ENCODE results near the gene VARS1.
"Not testable (repeated sequence)": the region's sequence is repeated elsewhere in the genome, so short reads cannot be mapped to it uniquely, and the experiment has no call there.

The VARS1 gene

DNA sequence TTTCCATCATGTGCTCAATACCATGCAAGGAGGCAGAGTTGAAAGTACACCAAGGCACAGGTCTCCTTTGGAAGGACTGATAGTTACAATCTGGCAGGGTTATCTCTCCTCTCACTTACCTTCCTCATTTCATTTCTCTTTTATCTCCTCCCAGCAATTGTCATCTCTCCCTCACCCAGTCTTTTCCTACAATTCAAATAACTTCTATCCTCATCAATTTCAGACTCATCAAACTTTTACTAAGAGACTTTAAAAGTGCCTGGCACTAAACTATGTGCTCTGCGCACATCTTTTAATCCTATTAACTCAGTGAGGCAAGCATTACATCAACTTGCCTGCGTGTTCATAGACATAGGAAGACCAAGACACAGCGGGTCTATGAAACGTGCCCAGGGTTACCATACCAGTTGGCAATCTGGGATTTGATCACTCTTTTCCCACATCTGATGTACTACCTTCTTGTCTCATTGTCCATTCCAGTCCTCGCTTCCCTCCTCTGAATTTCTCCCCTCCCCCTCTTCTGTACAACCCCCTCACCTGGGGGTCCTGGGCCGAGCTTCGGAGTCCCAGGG is 1.2 kb downstream of the VARS1 start:
- H3K27me3 Mint-ChIP-seq, result no peaks in the 10 kb centered on the region
- intact Hi-C loops (cut with micrococcal nuclease), result loop anchor here (2.0 to 5.0 kb wide), 2 partner anchors 20 to 38 kb away; partner anchors contain the start of genes HSPA1A and HSPA1L
- peaks cover 51% of the 10 kb centered on the region for H3K4me1 Mint-ChIP-seq (ENCODE audit: low read depth)
- no peaks in the 10 kb centered on the region for H3K9me3 Mint-ChIP-seq
- H3K27ac Mint-ChIP-seq, result peak overlapping the region; percentile 96
- peaks cover 76% of the 10 kb centered on the region for H3K36me3 Mint-ChIP-seq (ENCODE audit: low read depth)
- H3K4me3 Mint-ChIP-seq, result peak overlapping the region; percentile 95

- not testable (repeated sequence) for H3K4me3 Mint-ChIP-seq, H3K9me3 Mint-ChIP-seq, H3K27me3 Mint-ChIP-seq
- H3K4me1 Mint-ChIP-seq (ENCODE audit: low read depth), result peaks cover 56% of the 10 kb centered on the region
- peaks cover 77% of the 10 kb centered on the region for H3K36me3 Mint-ChIP-seq (ENCODE audit: low read depth)
- intact Hi-C loops (cut with micrococcal nuclease), result loop anchor here (2.0 to 5.0 kb wide), 2 partner anchors 21 to 38 kb away; partner anchors contain the start of genes HSPA1A and HSPA1L
- H3K27ac Mint-ChIP-seq, result peak overlapping the region; percentile 96
Observed at GRCh38 chr6:31793927-31794245, 1.7 kb downstream of the VARS1 start.

DNA sequence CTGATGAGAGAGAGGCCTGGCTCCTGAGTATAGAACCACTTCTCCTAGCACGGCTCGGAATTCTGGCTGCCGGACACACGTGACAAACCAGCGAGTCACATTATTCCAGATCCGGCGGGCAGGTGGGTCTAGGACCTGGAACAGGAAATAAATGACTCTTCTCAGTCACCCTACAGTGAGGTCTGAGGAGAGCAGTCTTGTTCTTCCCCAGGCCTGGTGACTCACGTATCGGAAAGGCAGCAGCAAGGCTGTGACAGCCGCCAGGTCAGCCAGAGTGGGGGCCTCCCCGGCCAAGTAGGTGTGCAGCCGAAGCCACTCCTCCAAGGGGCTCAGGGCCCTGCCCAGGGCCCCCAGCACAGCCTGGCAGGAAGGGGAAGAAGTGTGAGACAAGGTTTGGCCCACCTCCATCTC is 2.8 kb downstream of the VARS1 start:
- H3K9me3 Mint-ChIP-seq, result no peaks in the 10 kb centered on the region
- H3K4me3 Mint-ChIP-seq, result no peak overlapping the region
- no peaks in the 10 kb centered on the region for H3K27me3 Mint-ChIP-seq
- H3K27ac Mint-ChIP-seq, result peak overlapping the region; percentile 18
- intact Hi-C loops (cut with micrococcal nuclease), result loop anchor here (5.0 kb wide), 1 partner anchor 40 kb away; no protein-coding TSS in a partner anchor
- peaks cover 69% of the 10 kb centered on the region for H3K36me3 Mint-ChIP-seq (ENCODE audit: low read depth)
- peaks cover 56% of the 10 kb centered on the region for H3K4me1 Mint-ChIP-seq (ENCODE audit: low read depth)

- H3K36me3 Mint-ChIP-seq (ENCODE audit: low read depth), result peaks cover 69% of the 10 kb centered on the region
- H3K27ac Mint-ChIP-seq, result no peak overlapping the region
- H3K4me1 Mint-ChIP-seq (ENCODE audit: low read depth), result peaks cover 56% of the 10 kb centered on the region
- no peaks in the 10 kb centered on the region for H3K9me3 Mint-ChIP-seq
- no peaks in the 10 kb centered on the region for H3K27me3 Mint-ChIP-seq
- intact Hi-C loops (cut with micrococcal nuclease), result loop anchor here (5.0 kb wide), 1 partner anchor 40 kb away; no protein-coding TSS in a partner anchor
- H3K4me3 Mint-ChIP-seq, result no peak overlapping the region
Observed at GRCh38 chr6:31792090-31792374, 3.5 kb downstream of the VARS1 start.

DNA sequence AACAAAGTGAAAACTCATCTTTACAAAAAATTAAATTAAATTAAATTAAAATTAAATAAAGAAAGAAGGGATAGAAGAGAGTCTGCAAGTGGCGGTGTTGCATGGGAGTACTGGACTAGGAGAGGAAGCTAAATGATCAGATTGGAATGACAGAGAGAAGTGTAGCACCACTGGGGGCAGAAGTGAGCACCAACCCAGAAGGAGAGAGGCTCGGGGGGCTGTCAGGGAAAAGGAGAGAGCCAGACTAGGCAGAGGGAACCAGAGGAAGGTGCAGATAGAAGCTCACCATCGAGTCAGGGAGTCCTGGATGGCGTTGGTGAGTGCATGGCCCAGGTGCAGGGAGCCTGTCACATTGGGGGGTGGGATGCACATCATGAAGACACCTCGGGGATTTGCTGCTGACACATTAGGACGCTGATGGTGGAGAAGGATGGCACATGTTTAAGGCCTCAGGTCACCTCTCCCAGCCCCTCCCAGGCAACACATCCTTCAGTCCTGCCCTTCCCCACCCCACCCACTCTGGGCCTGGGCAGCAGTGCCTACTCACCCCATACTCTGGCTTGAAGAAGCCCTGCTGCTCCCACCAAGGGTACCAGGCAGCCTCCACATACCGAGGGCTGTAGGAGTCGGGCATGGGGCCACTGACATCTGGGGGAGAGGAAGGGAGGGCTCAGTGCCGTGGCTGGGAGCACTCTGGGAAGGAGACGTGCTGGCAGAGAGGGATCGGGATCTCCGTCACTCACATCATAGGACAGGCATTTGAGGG is 4.0 kb downstream of the VARS1 start:
- Mint-ChIP-seq H3K27ac (peak overlapping the region; percentile 88), H3K27me3 (no peaks in the 10 kb centered on the region)

GRCh38 chr6:31785475-31785874 is 10.1 kb downstream of the VARS1 start:
- Mint-ChIP-seq H3K36me3 (ENCODE audit: low read depth) (peaks cover 83% of the 10 kb centered on the region), H3K27me3 (no peaks in the 10 kb centered on the region), H3K4me1 (ENCODE audit: low read depth) (peaks cover 11% of the 10 kb centered on the region)

More for the DNA sequence above, 4.0 kb downstream of the VARS1 start:
- H3K4me1 Mint-ChIP-seq (ENCODE audit: low read depth), result peaks cover 56% of the 10 kb centered on the region
- H3K4me3 Mint-ChIP-seq, result no peak overlapping the region
- peaks cover 71% of the 10 kb centered on the region for H3K36me3 Mint-ChIP-seq (ENCODE audit: low read depth)
- no peaks in the 10 kb centered on the region for H3K9me3 Mint-ChIP-seq
- intact Hi-C loops (cut with micrococcal nuclease), result loop anchor here (5.0 kb wide), 1 partner anchor 41 kb away; no protein-coding TSS in a partner anchor

GRCh38 chr6:31784098-31784925 is 11.2 kb downstream of the VARS1 start:
- H3K36me3 Mint-ChIP-seq (ENCODE audit: low read depth), result peaks cover 84% of the 10 kb centered on the region
- H3K9me3 Mint-ChIP-seq, result no peaks in the 10 kb centered on the region
- intact Hi-C loops (cut with micrococcal nuclease), result no loop called here
- no peak overlapping the region for H3K4me3 Mint-ChIP-seq
- H3K4me1 Mint-ChIP-seq (ENCODE audit: low read depth), result peaks cover 4% of the 10 kb centered on the region
- no peak overlapping the region for H3K27ac Mint-ChIP-seq
- no peaks in the 10 kb centered on the region for H3K27me3 Mint-ChIP-seq

More at GRCh38 chr6:31785475-31785874, 10.1 kb downstream of the VARS1 start:
- H3K9me3 Mint-ChIP-seq, result no peaks in the 10 kb centered on the region
- intact Hi-C loops (cut with micrococcal nuclease), result no loop called here
- H3K27ac Mint-ChIP-seq, result no peak overlapping the region
- H3K4me3 Mint-ChIP-seq, result no peak overlapping the region

DNA sequence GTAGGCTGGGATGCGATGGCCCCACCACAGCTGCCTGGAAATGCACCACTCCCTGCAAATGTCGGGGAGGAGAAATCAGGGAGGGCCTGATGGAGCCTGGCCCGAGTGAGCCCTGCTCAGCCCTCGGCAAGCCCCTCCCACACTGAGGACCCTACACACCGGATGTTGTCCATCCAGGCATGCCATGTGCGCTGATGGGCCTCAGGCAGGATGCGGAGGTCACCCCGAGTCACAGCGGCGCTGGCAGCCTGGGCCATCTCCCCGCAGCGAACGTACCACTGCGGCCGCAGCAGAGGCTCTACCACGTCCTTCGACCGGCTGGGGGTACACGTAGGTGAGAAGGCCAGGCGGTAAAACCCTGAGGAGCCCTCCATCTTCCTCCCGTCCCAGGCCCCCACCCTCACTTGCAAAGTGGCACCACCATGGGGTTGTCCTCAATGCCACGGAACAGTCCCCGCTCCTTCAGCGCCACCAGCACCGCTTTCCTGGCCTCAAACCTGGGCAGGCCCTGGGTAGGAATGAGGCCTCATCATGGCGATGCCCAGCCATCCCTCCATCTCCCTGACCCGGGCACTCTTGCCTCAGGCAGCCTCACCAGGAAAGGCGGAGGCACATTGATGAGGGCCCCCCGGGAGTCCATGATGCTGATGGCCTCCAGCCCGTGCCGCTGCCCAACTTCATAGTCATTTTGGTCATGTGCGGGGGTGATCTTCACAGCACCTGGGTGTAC is 13.3 kb downstream of the VARS1 start:
- intact Hi-C loops (cut with micrococcal nuclease), result no loop called here
- H3K36me3 Mint-ChIP-seq (ENCODE audit: low read depth), result peaks cover 93% of the 10 kb centered on the region
- no peak overlapping the region for H3K27ac Mint-ChIP-seq
- H3K27me3 Mint-ChIP-seq, result no peaks in the 10 kb centered on the region
- H3K9me3 Mint-ChIP-seq, result no peaks in the 10 kb centered on the region
- H3K4me3 Mint-ChIP-seq, result no peak overlapping the region
- H3K4me1 Mint-ChIP-seq (ENCODE audit: low read depth), result peaks cover 13% of the 10 kb centered on the region

- Mint-ChIP-seq H3K36me3 (ENCODE audit: low read depth) (peaks cover 85% of the 10 kb centered on the region), H3K9me3 (no peaks in the 10 kb centered on the region)
Observed at GRCh38 chr6:31781244-31782125, 14.1 kb downstream of the VARS1 start.

DNA sequence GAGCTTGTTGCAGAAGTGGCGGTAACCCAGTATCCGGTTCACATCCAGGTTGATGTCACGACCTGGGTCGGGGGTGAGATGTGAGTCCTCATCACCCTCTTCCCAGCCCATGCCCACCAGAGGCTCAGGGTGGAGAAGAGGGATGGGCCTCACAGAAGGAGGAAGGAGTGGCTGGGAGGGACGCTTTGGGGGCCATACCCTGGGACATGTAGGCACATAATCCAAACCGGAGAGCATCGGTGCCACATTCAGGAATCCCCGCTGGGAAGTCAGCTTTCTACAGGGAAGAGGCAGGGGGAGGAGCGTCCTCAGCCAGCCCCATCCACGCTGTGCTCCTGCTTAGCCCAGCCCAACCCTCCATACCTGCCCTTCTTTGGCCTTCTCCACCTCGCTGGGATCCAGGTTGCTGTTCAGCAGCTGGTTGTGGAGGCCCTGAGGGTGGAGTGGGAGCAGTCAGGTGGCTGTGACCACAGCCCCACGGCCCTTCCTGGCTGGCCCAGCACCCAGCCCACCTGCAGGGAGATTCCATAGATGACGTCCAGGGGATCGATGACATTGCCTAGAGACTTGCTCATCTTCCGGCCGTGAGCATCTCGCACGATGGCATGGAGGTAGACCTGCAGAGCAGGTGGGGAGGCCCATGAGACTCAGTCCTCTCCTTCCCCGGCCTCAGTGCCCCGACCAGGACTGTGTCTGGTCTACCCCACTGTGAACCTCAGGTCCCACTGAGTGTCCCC is 14.9 kb downstream of the VARS1 start:
- Mint-ChIP-seq H3K36me3 (ENCODE audit: low read depth) (peaks cover 77% of the 10 kb centered on the region), H3K27me3 (peaks cover 4% of the 10 kb centered on the region), H3K4me3 (no peak overlapping the region), H3K9me3 (no peaks in the 10 kb centered on the region), H3K27ac (no peak overlapping the region), H3K4me1 (ENCODE audit: low read depth) (peaks cover 29% of the 10 kb centered on the region)
- intact Hi-C loops (cut with micrococcal nuclease), result no loop called here

More at GRCh38 chr6:31781244-31782125, 14.1 kb downstream of the VARS1 start:
- Mint-ChIP-seq H3K4me3 (no peak overlapping the region), H3K27ac (no peak overlapping the region), H3K4me1 (ENCODE audit: low read depth) (peaks cover 21% of the 10 kb centered on the region), H3K27me3 (peaks cover 1% of the 10 kb centered on the region)
- intact Hi-C loops (cut with micrococcal nuclease), result no loop called here

DNA sequence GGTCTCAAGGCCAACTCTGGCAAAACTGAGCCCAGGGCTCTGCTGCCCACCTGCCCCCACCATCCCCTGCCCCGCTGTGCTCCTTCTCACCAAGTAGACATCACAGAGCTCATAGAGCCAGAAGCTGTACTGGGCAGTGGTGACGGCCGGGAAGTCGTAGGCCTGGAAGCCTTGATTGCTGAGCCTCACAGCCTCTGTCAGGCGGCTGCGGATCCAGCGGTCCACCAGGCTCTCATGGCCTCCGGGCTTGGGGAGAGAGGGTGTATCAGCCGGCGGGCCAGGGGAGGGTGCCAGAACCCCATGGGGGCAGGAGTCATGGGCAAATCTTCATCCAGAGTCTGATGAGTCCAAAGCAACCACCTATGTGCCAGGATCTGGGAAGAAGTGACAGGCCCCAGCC is 15.6 kb downstream of the VARS1 start:
- intact Hi-C loops (cut with micrococcal nuclease), result no loop called here
- peaks cover 69% of the 10 kb centered on the region for H3K36me3 Mint-ChIP-seq (ENCODE audit: low read depth)

More for the DNA sequence above, 15.6 kb downstream of the VARS1 start:
- H3K27ac Mint-ChIP-seq, result no peak overlapping the region
- peaks cover 4% of the 10 kb centered on the region for H3K27me3 Mint-ChIP-seq
- no peaks in the 10 kb centered on the region for H3K9me3 Mint-ChIP-seq
- H3K4me3 Mint-ChIP-seq, result no peak overlapping the region
- H3K4me1 Mint-ChIP-seq (ENCODE audit: low read depth), result peaks cover 37% of the 10 kb centered on the region

All from dendritic cell treated with granulocyte-macrophage colony-stimulating factor and Interleukin-4, amounts not matched to agents 40 ng/mL and 50 ng/mL, for 4 days (primary cell).